WERI-Rb-1 (cell line): ENCODE data around the gene IMMT.
"Not testable (repeated sequence)": the region's sequence is repeated elsewhere in the genome, so short reads cannot be mapped to it uniquely, and the experiment has no call there.

Experiments
- DNase-seq: peaks from one replicate; pipeline ENCODE4 v3.0.0-alpha.2; 2020
- H3K27ac ChIP-seq: fragments of 250-450 bp; sonication (Bioruptor Pico); 2 replicates; pipeline ENCODE4 v1.5.1; 2020; ENCODE audit warnings: mild to moderate bottlenecking, moderate library complexity
- H3K27me3 ChIP-seq: fragments of 250-450 bp; sonication (Bioruptor Pico); 2 replicates; pipeline ENCODE4 v1.5.1; 2021; ENCODE audit warnings: mild to moderate bottlenecking, low read depth, moderate library complexity; ENCODE audit not compliant: insufficient read depth, severe bottlenecking
- H3K36me3 ChIP-seq: fragments of 250-450 bp; sonication (Bioruptor Pico); 2 replicates; pipeline ENCODE4 v1.5.1; 2020; ENCODE audit warnings: mild to moderate bottlenecking, moderate library complexity
- H3K4me3 ChIP-seq: 2 replicates; pipeline ENCODE4 v1.5.1; 2011; ENCODE audit warnings: low read depth, mild to moderate bottlenecking, control low read depth, low read length
- H3K9me3 ChIP-seq: fragments of 250-450 bp; sonication (Bioruptor Pico); 2 replicates; pipeline ENCODE4 v1.5.1; 2021; ENCODE audit warnings: mild to moderate bottlenecking, moderate library complexity; ENCODE audit not compliant: severe bottlenecking
- TF ChIP-seq, protein P1 (sequence below): IDR thresholded peaks from 2 replicates; pipeline ENCODE4 v1.5.1; 2011; ENCODE audit warnings: low read depth, mild to moderate bottlenecking, control low read depth, inconsistent platforms, low read length

The IMMT gene

DNA sequence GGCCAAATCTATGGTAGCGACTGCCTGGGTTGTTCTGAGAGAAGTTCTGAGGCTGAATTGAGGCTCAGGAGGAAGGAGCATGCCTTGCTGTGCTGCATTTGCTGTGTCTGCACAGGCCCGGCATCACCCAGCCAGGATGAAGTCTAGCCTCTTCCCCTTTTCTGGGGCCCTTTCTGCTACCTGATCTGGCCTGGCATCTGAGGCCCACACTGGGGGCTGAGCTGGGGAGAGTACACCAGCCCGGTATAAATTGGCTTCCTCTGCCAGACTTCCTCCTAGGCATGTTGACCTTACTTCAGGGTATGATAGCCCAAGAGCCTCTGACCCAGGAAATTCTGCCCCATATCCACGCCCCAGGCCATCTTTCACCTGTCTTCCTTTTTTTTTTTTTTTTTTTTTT lies 34.0 kb upstream of the IMMT start:
- no peak for DNase-seq
- H3K27me3 ChIP-seq = no peaks in the 10 kb centered on the region
- H3K4me3 ChIP-seq = no peak overlapping the region
- no peak overlapping the region for H3K27ac ChIP-seq
- TF ChIP-seq, protein P1, sequence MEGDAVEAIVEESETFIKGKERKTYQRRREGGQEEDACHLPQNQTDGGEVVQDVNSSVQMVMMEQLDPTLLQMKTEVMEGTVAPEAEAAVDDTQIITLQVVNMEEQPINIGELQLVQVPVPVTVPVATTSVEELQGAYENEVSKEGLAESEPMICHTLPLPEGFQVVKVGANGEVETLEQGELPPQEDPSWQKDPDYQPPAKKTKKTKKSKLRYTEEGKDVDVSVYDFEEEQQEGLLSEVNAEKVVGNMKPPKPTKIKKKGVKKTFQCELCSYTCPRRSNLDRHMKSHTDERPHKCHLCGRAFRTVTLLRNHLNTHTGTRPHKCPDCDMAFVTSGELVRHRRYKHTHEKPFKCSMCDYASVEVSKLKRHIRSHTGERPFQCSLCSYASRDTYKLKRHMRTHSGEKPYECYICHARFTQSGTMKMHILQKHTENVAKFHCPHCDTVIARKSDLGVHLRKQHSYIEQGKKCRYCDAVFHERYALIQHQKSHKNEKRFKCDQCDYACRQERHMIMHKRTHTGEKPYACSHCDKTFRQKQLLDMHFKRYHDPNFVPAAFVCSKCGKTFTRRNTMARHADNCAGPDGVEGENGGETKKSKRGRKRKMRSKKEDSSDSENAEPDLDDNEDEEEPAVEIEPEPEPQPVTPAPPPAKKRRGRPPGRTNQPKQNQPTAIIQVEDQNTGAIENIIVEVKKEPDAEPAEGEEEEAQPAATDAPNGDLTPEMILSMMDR = no peak
- H3K36me3 ChIP-seq = no peaks in the 10 kb centered on the region
- no peaks in the 10 kb centered on the region for H3K9me3 ChIP-seq

DNA sequence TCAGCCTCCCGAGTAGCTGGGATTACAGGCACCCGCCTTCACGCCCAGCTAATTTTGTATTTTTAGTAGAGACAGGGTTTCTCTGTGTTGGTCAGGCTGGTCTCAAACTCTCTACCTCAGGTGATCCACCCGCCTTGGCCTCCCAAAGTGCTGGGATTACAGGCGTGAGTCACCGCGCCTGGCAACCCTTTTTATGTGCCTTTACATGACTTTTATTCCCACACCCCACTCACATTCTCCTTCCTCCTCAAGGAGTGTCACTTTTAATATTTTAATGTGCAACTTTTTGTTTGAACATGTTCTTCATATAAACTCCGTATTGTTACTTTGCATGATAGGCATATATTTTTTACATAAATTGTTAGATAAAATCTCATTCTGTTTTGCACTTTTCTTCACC lies 33.3 kb upstream of the IMMT start:
- H3K27ac ChIP-seq, H3K9me3 ChIP-seq, H3K36me3 ChIP-seq, H3K27me3 ChIP-seq, H3K4me3 ChIP-seq, DNase-seq: not testable (repeated sequence)

DNA sequence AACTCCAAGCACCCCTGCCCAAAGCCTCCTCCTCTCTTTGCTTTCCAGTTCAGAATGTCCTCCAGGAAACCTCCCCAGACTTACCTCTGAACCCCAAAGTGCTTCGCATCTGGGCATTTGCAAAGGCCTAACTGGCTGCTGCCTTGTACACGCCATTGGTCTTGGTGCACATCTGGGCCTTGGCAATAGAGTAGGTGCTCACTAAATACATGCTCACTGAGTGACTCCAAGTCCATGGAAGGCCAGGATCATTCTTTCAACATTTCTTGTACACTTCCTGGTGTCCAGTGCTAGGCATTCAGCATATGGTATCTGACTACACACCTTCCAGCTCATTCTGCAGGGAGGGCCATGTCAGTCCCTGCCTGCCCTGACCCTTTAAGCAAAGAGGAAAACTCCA lies 32.4 kb upstream of the IMMT start:
- H3K9me3 ChIP-seq = no peaks in the 10 kb centered on the region
- H3K27ac ChIP-seq = no peak overlapping the region
- TF ChIP-seq, protein P1 = no peak
- H3K36me3 ChIP-seq = no peaks in the 10 kb centered on the region
- no peak for DNase-seq
- H3K27me3 ChIP-seq = no peaks in the 10 kb centered on the region
- no peak overlapping the region for H3K4me3 ChIP-seq

DNA sequence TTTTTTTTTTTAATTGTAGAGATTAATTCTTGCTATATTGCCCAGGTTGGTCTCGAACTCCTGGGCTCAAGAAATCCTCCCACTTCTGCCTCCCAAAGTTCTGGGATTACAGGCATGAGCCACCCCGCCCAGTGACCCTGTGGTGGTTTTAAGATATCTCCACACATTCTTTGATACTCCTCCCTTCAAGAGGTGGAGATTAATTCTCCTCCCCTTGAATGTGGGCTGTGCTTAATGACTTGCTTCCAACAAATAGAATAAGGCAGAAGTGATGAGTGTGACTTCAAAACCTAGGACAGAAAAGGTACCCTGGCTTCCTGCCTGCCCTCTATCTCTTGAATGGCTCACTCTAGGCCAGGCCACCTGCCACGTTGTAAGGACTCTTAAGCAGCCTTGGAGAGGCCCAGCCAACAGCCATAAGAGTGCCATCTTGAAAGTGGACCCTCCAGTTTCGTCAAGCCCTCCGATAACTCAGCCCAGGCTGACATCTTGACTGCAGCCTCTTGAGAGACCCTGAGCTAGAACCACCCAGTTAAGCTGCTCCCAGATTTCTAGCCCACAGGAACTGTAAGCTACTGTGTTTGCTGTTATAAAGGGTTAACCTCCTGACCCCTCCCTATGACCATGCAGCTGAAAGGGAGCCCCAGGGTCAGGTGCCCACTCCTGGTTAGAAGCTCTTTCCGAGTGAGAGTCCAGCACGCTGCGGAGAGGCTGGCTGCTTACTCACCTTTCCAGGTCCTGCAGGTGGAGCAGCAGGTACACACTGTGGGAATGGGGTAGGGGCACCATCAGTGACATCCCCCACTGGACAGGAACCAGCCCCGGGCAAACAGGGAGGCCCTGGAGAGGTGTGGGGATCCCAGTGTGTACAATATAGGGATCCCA lies 31.6 kb upstream of the IMMT start:
- TF ChIP-seq, protein P1 = no peak
- Histone ChIP-seq H3K27ac (no peak overlapping the region), H3K36me3 (no peaks in the 10 kb centered on the region), H3K4me3 (no peak overlapping the region), H3K9me3 (no peaks in the 10 kb centered on the region), H3K27me3 (no peaks in the 10 kb centered on the region)
- DNase-seq = no peak

DNA sequence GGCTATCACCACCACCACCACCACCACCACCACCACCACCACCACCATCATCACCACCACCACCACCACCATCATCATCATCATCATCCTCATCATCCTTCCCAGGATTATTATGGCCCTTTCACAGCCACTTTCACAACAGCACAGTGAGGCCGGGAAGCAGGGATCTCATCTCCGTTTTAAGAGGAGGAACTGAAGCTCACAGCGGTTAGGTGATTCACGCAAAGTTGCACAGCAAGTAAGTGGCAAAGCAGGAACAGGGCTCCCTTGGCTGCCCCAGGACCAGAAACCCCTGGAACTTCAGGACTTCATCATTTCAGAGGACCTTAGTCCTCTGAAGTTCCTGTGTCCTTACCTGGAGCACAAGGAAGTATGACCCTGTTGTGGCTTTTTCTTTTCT lies 30.8 kb upstream of the IMMT start:
- H3K27me3 ChIP-seq = no peaks in the 10 kb centered on the region
- no peaks in the 10 kb centered on the region for H3K9me3 ChIP-seq
- no peak overlapping the region for H3K27ac ChIP-seq
- TF ChIP-seq, protein P1 = no peak
- no peak for DNase-seq
- H3K4me3 ChIP-seq = no peak overlapping the region
- no peaks in the 10 kb centered on the region for H3K36me3 ChIP-seq

DNA sequence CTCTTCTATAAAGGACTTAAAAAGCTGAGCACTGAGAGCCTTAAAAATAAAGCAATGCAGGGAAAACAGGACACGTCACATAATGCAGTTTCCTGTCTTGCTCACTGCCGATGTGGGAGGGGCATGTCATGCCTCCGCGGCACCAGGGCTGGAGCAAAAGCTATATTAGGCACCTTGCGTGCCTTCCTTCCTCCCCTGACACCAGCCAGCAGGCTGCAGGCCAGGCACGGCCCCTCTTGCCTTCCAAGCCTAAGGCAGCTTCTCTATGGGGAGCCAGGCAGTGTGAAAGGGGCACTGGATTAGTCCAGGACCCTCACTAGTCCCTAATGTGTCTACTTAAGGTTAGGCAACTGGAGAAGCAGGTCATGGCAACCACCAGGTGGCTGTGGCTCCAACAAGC lies 30.3 kb upstream of the IMMT start:
- TF ChIP-seq, protein P1 = no peak
- no peaks in the 10 kb centered on the region for H3K36me3 ChIP-seq
- no peaks in the 10 kb centered on the region for H3K27me3 ChIP-seq
- no peak overlapping the region for H3K4me3 ChIP-seq
- no peak for DNase-seq
- no peaks in the 10 kb centered on the region for H3K9me3 ChIP-seq
- peak overlapping the region; percentile 77 for H3K27ac ChIP-seq
